Body of pancreas (tissue), 4 donors: ENCODE results near the gene SEC14L6.

Experiments
- CTCF ChIP-seq, 7 experiments: fragments of 450-650 bp in 4 of 7; fragments of 200-600 bp in 3 of 7; sonication (generic) in 3 of 7; IDR thresholded peaks; one replicate each; pipeline ENCODE4 v1.5.1; 2016 to 2019; ENCODE audit warnings: antibody characterized with exemption in 7 of 7
- POLR2A ChIP-seq, 3 donors: fragments of 450-650 bp; IDR thresholded peaks; one replicate each; pipeline ENCODE4 v1.6.1; 2016; ENCODE audit warnings: antibody characterized with exemption in 3 of 3, mild to moderate bottlenecking in 2 of 3

GRCh38 chr22:30566125-30566524, 19.6 kb upstream of the SEC14L6 start:
- TF ChIP-seq CTCF (IDR thresholded peaks at IDR 0.05), result no peak
- TF ChIP-seq POLR2A (IDR thresholded peaks at IDR 0.05), result no peak
